ENCODE measurements around the gene MDC1.
A peak's percentile ranks its signal among the peaks of the same experiment; 100 is the strongest.

The MDC1 gene

DNA sequence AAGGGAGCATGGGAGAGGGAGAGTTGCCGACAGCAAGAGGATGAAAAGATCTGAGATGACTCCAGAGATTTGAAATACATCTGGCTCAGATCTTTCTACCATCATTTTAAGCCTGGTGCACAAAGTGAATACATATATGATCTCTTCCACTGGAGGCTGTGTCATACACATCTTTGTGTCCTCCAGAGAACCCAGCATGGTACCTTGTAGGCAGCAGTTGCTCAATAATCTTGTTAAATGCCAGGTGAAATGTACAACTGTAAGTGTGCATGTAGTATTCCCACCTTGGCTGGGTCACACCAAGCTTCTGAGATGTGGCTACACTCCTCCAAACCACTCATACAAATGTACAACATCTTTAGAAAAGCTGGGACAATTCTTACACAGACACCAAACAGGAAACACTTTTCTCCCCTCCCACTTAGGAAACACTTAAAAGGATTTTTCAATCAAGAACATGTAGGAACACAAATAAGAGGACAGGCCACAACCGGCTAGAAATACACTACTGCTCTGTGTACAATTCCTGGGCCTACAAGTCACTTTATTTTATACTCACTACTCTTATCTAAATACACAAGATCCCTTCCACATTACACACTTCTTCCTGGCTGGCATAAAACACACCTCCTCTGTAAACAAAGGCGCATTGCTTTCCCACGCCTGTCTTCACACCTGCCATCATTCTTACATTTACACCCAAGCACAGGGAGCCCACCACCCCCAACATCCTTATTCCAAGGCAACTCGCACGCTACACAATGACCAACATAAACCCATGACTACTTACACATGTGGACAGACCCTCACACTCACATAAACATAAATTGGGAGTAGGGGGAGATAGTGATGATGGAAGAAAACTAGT lies 31.1 kb upstream of the MDC1 start:
- DNase-seq: no peak

DNA sequence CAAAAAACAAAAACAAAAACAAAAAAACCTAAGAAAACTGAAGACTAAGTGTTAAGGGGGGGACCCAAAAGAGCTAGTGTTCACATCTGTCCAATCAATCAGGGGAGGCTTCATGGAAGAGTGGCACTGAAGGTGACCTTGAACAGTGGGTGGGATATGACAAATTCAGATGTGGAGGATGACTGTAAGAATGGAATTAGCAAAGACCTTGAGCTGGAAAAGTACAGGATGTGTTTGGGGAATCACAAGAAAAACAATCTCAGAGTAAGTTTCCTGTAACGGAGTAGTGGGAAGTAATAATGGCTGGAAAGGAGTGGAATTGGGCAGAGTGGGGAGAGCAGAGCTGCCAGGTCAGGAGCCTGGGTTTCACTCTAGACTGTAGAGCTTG lies 30.2 kb upstream of the MDC1 start:
- no peak for DNase-seq

DNA sequence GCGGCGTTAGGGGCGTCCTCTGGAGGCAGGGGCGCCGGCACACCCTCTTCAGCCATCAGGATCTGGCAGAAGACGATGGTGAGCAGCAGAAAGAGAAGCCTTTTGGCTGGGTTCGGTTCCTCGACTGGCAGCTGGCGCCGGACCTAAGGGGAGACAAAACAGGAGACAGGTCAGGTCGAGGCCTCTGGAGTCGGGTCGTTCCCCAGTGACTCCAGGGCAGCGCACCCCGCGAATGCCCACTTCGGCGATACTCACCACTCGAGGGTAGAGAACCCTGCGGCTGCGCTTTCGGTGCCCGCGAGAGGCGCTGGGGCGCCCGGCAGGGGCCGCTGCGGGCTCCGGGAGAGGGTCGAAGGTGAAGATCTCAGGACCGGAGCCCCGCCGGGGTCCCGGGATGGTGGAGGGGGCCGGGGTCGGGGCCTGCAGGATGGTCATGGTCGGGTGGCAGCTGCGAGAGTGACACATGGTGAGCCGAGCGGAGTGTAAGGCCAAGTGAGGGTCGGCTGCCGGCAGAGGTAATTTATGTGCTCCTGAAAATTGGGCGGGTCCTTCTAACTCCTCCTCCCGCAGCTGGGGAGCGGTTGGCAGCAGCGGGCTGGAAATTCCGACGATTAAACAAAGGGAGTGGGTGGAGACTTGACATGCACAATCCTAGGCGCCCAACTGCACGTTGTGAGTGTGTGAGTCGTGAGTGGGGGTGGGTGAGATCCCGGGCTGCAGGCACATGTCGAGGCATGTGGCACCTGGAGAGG lies 27.1 kb upstream of the MDC1 start, which contains the start of gene IER3:
TSS of gene IER3 (minus strand) at position 494 of the 752 bp plus-strand sequence. CDS start at position 465, 29 bp downstream.
- peak; percentile 85 to 90 for DNase-seq

DNA sequence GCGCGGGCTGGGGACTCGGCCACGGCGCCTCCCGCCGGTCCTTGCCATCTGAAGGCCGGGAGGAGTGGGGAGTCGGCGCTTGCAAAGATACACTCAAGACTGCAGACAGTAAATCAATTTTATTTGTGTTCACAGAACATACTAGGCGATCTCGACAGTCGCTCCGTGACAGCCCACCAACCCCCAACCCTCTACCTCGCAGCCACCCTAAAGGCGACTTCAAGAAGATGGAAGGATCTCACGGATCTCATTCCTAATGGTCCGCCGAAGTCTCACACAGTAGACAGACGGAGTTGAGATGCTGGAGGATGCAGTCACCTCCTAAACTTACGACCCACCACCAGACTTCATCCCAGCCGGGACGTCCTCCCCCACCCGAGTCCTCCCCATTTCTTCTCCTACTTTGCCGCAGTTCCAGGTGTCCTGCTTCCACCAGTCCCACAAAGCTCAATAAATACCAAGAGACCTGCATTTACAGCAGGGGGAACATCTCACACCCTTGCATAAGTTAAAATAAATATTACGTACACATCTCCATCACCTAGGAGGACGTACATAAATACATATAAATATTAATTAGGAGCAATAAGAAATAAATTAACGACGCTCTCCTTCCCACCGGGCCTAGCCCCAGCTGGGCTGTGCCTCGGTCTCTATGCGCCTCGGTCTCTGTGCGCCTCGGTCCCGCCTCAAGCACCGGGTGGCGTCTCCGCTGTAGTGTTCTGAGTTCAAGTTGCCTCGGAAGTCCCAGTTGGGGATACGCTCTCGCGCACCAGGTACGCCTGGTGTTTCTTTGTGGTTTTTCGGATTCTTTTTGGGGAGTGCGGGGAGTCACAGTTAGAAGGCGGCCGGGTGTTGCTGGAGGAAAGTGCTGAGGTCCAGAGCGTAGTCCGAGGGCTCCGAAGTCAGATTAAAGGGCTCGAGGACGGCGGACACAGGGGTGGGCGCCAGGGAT lies 26.3 kb upstream of the MDC1 start:
- peak; percentile 48 to 57 for DNase-seq

DNA sequence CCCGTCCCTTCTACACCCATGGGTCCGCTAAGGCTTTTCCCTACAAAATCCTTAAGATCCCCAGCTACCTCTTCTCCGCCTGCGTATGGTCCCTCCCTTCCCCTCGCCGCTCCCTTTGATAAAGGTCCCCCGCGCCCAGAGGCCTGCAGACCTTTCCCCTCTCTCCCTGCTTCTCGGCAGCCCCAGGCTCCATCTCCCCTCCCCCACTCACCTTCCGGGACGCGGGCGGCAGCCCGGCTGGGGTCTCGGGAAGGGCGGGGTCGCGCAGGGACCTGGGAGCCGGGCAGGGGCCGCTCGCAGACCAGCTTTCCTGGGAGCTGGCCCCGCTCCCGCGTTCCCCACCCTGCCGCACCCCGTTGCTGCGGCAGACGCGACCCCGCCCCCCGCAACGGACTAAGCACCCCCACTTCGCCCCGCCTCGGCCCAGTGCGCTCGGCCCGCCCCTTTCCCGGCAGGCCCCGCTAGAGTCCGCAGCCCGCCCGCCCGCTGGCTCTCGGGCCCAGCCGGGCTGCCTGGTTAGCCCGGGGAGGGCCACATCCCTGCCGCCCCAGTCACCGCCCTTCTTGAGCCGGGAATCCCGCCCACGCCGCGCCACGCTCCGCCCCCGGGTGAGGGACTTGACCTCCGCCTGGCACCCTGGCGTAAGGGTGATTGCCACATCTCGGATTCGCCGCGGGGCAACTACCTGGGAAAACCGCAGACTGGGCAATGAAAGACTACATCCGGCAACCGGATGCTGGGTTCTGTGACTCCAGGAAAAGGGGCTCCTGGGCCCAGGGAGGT lies 25.4 kb upstream of the MDC1 start, which contains the start of gene FLOT1:
TSS of gene FLOT1 (minus strand) at position 372 of the 783 bp plus-strand sequence. CDS start 498 bp downstream, outside the sequence.
- DNase-seq: peak; percentile 93 to 98

DNA sequence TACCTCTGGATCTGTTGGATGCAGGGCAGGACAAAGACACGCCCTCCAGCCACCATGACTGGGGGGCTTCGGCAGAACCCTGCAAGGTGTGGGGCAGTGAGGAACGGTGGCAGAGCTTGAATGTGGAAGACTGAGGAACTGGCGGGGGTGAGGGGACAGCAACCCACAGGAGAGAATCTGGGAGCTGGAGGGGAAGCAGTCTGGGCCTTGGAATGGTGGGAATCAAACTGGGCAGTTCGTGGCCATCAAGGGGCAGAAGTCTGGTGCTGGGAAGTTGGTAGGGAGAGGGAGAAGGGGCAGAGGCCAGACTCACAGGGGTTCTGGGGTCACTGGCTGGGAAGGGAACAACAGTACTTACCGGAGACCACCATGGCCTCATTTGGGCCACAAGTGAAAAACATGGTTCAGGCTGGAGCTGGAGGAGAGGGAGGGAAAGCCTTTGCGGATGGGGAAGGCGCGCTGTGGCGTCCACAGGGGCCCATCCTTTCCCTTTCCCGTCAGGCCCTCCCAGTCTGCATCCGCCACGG lies 24.8 kb upstream of the MDC1 start:
- peak in 1 of 2 donors; percentile 67 for DNase-seq

DNA sequence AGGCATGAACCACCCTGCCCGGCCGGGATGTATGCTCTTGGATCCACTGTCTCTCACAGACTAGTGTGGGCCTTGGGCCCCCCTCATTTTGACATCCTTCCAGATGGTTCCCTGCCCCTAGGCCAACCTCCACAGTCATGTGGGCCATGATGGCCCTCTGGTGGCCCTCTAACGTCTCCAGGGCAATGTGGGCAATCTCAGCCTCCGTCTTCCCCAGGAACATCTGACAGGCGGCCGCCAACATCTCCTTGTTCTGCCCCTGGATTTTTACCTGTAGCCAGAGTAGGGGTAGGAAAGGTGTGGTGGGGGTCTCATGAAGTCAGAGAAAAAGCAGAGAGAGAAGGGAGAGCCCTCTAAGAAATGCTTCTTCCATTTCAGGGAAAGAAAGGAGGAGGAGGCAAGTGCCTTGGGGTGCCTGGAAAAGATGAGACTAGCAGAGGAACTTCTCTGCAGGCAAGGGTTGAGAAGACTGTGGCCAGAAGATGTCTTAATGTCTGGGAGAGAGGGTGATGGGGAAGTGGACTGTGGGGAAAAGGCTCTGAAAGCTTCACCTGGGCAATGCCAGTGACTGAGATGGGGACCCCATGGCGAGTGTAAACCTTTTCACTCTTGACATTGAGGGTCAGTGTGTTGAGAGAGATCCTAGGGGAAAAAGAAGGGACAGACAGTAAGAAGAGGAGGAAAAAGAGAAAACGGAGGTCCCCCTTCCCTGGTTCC lies 24.1 kb upstream of the MDC1 start:
- peak in 1 of 2 donors; percentile 52 for DNase-seq

DNA sequence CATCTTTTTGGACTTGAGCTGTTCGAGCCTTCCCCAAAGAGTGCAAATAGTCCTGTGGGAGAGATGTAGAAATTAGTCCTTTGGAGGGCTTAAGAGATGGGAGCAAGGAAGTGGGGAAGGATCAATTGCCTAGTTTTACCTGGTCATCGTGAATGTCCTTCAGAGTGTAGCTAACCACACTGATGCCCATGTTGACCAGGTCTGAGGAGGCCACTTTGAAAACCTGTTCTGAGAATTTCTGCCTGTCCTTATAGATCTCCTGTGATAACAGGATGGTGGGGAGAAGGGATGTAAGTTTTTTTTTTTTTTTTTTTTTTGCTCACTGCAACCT lies 23.4 kb upstream of the MDC1 start:
- DNase-seq: no peak

DNA sequence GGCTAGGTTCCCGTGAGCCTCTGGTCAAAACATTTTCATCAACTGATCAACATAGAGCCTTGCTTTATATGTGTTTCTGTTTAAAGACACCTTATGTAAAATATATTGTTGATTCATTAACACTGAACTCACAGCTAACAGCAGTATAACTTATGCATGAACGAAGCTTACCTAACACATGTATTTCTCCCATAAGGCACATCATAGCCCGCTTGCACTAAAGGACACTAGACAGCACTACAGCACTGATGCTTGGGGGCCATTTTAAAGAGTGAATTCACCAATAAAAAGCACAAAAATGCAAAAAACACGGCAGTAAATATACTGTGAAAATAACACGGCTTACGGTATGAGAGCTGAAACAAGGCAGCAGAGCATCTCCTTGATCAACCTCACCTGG lies 21.5 kb upstream of the MDC1 start:
- no peak for DNase-seq

DNA sequence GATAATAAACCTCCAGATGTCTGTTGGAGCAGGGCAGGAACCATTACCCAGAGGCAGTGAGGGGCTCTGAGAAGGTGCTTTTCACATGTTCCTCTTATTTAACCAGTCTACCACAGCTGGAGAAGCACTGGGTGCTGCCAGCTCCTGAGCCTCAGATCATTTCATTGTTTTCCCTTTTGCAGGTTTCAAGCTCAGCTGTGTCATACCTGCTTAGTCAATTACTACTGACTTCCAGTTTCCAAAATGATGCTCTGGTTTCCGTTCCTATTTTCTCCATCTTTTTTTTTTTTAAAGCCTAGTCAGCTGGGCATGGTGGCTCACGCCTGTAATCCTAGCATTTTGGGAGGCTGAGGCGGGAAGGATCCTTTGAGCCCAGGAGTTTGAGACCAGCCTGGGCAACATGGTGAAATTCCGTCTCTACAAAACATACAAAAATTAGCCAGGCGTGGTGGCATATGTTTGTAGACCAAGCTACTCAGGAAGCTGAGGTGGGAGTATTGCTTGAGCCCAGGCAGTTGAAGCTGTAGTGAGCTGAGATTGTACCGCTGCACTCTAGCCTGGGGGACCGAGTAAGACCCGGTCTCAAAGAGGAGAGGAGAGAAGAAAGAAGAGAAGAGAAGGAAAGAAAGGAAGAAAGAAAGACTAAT lies 18.7 kb upstream of the MDC1 start:
- no peak for DNase-seq

DNA sequence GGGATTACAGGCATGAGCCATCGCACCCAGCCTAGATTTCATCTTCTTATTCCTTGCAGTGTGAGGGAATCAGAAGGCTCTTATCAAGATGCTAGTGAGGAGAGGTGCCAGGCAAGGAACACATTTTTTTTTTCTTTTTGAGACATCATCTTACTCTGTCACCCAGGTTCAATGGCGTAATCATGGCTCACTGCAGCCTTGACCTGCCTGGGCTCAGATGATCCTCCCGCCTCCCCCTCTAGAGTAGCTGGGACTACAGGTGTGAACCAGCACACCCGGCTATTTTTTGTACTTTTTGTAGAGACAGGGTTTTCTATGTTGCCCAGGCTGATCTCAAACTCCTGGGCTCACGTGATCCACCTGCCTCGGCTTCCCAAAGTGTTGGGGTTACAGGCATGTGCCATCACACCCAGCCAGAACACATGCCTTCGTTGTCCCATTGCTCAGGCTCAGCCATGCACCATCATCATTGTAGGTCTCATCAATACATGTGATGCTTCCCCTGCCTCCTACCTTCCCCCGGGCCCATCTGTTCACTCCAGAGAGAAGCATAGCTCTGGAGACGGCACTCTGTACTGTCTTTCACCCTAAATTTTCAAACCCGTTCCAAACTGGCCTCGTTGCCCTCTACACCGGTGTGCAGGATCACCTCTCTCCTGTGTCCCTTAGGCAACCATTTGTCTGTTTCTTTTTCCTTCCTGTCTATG lies 15.3 kb upstream of the MDC1 start:
- no peak for DNase-seq

DNA sequence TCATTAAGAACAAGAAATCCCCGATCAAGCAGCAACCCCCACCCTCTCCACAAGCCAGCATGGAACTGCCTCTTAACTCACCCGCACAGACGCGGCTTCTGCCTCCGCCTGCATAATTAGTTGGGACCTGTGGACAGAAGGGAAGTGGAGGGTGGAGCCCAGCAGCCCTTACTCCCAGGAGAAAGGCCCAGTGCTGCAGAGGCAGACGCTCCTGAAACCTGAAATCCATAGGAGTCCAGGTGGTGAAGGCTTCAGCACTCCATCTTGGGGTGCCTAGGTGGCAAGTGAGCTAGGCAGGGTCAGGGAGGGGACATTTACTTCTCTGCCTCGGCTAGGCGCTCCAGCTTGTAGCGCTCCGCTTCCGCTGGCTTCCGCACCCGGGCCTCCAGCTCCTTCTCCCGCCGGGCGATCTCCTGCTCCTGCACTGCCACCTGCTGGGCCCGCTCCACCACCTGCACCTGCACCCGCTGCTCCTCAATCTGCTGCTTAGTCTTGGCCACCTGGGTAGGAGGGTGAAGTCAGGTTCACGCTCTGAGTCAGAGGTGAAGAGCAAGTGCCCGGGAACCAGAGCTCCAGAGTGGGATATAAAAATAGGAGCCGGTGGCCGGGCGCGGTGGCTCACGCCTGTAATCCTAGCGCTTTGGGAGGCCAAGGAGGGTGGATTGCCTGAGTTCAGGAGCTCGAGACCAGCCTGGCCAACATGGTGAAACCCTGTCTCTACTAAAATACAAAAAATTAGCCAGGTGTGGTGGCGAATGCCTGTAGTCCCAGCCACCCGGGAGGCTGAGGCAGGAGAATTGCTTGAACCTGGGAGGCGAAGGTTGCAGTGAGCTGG lies 13.7 kb upstream of the MDC1 start:
- DNase-seq: peak; percentile 86 to 89

DNA sequence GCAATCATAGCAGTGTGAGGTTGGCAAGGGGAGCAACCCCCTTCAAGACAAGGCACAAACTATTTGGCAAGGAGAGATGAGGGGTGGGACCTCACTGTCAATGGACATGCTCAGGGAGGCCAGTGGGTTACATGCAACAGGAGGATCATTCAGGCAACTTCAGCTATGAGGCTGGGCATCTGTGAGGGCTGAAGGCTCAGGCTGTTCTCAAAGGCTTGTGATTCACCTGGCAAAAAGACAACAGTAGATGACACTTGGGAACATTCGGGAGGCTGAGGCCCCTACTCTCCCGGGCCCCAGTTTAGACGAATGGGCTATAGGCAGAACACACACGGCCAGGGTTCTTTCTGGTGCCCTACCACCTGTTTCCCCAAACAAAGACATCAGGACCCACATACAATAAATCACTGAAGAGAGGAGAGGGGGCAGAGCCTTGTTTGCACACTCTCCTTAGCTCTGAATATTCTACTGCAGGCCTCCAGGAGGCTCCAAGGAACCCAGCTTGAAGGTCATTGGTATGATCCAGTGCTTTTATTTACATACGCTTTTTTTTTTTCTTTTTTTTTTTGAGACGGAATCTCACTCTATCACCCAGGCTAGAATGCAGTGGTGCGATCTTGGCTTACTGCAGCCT lies 11.0 kb upstream of the MDC1 start:
- no peak for DNase-seq

DNA sequence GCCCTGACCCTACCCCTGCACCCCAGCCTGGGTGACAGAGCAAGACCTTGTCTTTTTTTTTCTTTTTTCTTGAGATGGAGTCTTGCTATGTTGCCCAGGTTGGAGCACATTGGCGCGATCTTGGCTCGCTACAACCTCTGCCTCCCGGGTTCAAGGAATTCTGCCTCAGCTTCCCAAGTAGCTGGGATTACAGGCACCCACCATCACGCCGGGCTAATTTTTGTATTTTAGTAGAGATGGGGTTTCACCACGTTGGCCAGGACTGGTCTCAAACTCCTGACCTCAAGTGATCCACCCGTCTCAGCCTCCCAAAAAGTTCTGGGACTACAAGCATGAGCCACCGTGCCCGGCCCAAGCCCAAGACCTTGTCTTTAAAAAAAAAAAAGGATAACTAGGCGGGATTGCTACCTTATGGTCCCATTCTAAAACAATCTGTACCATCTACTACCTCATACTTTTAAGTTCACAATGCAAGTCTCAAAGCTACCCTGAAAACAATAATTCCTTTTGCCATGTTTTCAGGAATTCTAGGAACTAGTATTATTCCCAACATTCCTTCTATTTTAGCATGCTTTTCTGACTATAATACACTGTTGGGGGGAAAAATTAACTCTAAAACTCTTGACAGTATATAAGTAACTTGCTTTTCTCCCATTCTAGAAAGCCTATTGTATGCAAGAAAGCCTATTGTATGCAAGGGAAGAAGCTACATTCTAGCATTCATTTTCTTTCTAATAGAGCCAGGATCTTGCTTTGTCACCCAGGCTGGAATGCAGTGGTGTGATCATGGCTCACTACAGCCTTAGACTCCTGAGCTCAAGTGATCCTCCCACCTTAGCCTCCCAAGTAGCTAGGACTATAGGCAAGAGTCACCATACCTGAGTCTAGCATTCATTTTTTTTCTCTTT lies 9.7 kb upstream of the MDC1 start:
- DNase-seq: peak in 1 of 2 donors; percentile 36

DNA sequence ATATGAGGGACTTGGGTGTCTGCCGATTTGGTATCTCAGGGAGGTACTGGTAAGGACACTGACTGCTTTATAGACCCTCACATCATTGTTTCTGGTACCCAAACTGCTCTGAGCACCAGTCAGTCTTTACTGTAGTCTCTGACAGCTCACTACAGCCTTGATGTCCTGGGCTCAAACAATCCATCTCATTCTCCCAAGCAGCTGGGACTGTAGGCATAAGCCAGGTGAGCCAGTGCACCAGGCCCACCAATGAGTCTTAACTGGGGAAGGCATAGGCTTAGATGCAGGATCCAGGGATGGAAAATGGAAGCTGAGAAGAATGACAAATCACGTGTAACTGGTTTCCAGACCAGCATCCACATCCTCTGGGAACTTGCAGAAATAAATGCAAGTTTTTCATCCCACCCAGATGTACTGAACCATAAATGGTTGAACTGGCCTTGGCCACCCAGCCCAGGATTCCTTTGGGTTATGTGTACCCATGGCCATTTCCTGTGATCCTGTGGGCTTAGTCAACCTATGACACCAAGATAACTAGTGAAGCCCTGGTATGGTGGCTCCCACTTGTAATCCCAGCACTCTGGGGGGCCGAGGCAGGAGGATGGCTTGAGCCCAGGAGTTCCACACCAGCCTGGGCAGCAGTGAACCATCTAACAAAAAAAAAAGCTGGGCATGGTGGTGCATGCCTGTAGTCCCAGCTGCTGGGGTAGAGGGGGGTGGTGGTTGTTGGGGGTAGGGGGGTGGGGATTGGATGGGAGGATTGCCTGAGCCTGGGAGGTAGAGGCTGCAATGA lies 8.8 kb upstream of the MDC1 start:
- peak in 1 of 2 donors; percentile 47 for DNase-seq

DNA sequence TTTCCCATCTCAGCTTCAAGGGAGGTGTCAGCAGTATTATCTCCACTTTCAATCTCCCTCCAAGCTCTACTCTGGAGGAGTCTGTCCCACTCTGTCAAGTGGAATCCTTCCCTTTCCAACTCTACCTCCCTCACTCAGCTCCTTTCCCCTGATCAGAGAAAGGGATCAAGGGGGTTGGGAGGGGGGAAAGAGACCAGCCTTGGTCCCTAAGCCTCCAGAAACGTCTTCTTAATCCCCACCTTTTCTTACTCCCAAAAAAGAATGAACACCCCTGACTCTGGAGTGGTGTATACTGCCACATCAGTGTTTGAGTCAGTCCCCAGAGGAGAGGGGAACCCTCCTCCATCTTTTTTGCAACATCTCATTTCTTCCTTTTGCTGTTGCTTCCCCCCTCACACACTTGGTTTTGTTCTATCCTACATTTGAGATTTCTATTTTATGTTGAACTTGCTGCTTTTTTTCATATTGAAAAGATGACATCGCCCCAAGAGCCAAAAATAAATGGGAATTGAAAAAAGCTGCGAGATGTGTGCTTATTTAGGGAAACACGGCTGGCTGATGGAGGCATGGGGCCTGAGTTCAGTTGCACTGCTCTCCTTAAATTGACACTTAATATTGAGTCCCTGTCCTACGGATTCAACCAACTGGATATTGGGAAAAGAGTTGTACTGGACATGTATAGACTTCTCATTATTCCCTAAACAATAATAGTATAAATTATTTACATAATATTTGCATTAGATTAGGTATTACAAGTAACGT lies 8.0 kb upstream of the MDC1 start:
- no peak for DNase-seq
